Stomach (tissue), 9 donors: ENCODE data around the gene RRH. TPM values are rescaled to one million over a fixed set of nuclear protein-coding genes. Genes with fewer than 3 reads are reported as not detected.

Source experiments
- DNase-seq, 2 donors: peaks; one replicate each; pipeline versions ENCODE4 v3.0.0 to v3.0.0-alpha.2; 2013 to 2019
- H3K27ac ChIP-seq, 5 donors: fragments of 200-600 bp in 4 of 5; sonication (generic) in 4 of 5; one replicate each; pipeline ENCODE4 v1.5.1; 2013 to 2019; ENCODE audit warnings: mild to moderate bottlenecking in 1 of 5, moderate library complexity in 1 of 5
- H3K27me3 ChIP-seq, 3 donors: fragments of 200-600 bp; sonication (generic); one replicate each; pipeline ENCODE4 v1.5.1; 2017 to 2019; ENCODE audit warnings: mixed run types in 1 of 3
- H3K36me3 ChIP-seq, 4 donors: fragments of 200-600 bp; sonication (generic); 1 replicate in 3 of 4; 2 replicates in 1 of 4; pipeline ENCODE4 v1.5.1; 2016 to 2019
- H3K4me1 ChIP-seq, 4 donors: fragments of 200-600 bp; sonication (generic); one replicate each; pipeline ENCODE4 v1.5.1; 2016 to 2019
- H3K4me3 ChIP-seq, 4 donors: fragments of 200-600 bp; sonication (generic) in 3 of 4; one replicate each; pipeline ENCODE4 v1.5.1; 2016 to 2019; ENCODE audit warnings: mild to moderate bottlenecking in 1 of 4
- H3K9me3 ChIP-seq, 4 donors: fragments of 200-600 bp; sonication (generic); one replicate each; pipeline ENCODE4 v1.5.1; 2016 to 2019
- EP300 ChIP-seq: sonication (generic); formaldehyde crosslinking; IDR thresholded peaks from one replicate; pipeline ENCODE4 v1.6.1; 2017; ENCODE audit warnings: antibody characterized with exemption
- POLR2A ChIP-seq, 4 donors: fragments of 450-650 bp; IDR thresholded peaks; one replicate each; pipeline ENCODE4 v1.6.1; 2016; ENCODE audit warnings: antibody characterized with exemption in 4 of 4, control low read depth in 2 of 4, mild to moderate bottlenecking in 1 of 4, moderate library complexity in 1 of 4
- POLR2AphosphoS5 ChIP-seq, 3 donors: sonication (generic); formaldehyde crosslinking; IDR thresholded peaks; one replicate each; pipeline ENCODE4 v1.6.1; 2016; ENCODE audit warnings: antibody characterized with exemption in 3 of 3
- WGBS, 5 donors: extraction: QIAGEN DNeasy Blood & Tissue Kit in 3 of 5; methylation state at CpG; one replicate each; pipeline versions ENCODE4 v1.1.5 to v1.1.7; 2013 to 2018; 5-methylcytosine and 5-hydroxymethylcytosine counted together
- intact Hi-C: fragments of 100-400 bp; cut with DNase I; formaldehyde crosslinking; loops from one replicate; pipeline ENCODE4 v1.15.1; 2023; ENCODE audit warnings: low total_unique reads
- polyA plus RNA-seq, 3 donors: library from polyadenylated mRNA; stranded (reverse); fragments of 200-250 nt; gene quantifications; one replicate each; pipeline ENCODE4 v1.2.3, GENCODE V29; 2013
- total RNA-seq, 5 donors: library from RNA; depleted of rRNA; stranded (reverse); fragments of >200 nt; gene quantifications; one replicate each; pipeline versions ENCODE4 v1.1.0 to v1.2.3, GENCODE V29; 2014 to 2016
- TF ChIP-seq, protein P1 (sequence below), 7 experiments: fragments of 450-650 bp in 4 of 7; fragments of 200-600 bp in 3 of 7; sonication (generic) in 3 of 7; IDR thresholded peaks; one replicate each; pipeline ENCODE4 v1.5.1; 2016 to 2019; ENCODE audit warnings: antibody characterized with exemption in 7 of 7, control low read depth in 2 of 7, mild to moderate bottlenecking in 1 of 7
- donor health status: healthy with polysubstance abuse.
- donor health status: Bipolar disorder and iron deficiency.
- donor health status: healthy.

RRH gene
- total and polyA plus RNA-seq, 8 donors = 13.4 TPM; not detected in 7

DNA sequence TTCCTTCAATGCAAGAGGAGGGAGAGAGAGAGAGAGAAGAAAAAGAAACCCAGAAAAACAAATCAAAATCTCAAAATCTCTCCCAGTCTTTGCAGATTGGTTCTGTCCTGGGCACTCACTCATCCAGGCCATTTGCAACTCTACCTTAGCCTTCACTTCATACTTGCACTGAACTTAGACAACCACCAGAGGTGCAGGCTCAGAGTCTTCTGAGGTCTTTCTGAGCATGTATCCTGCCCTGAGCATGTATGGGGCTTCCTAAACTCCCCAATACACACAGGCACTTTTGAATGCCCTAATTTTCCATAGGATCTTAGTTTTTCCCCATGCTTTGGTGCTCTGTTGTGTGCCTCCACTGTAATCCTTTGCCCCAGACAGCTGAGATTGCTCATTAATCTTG lies 28.9 kb upstream of the RRH start:
- Histone ChIP-seq H3K36me3 (no peaks in the 10 kb centered on the region), H3K27me3 (no peaks in the 10 kb centered on the region), H3K4me1 (peaks cover 0 to 16% (median 0%) of the 10 kb centered on the region in 4 donors), H3K4me3 (no peak overlapping the region), H3K9me3 (peaks cover 0 to 26% (median 13%) of the 10 kb centered on the region in 4 donors), H3K27ac (no peak overlapping the region)
- no peak for DNase-seq
- intact Hi-C loops = no loop called here
- TF ChIP-seq POLR2A (IDR thresholded peaks at IDR 0.05) (no peak), EP300 (no peak), POLR2AphosphoS5 (IDR thresholded peaks at IDR 0.05) (no peak)
- TF ChIP-seq, protein P1, sequence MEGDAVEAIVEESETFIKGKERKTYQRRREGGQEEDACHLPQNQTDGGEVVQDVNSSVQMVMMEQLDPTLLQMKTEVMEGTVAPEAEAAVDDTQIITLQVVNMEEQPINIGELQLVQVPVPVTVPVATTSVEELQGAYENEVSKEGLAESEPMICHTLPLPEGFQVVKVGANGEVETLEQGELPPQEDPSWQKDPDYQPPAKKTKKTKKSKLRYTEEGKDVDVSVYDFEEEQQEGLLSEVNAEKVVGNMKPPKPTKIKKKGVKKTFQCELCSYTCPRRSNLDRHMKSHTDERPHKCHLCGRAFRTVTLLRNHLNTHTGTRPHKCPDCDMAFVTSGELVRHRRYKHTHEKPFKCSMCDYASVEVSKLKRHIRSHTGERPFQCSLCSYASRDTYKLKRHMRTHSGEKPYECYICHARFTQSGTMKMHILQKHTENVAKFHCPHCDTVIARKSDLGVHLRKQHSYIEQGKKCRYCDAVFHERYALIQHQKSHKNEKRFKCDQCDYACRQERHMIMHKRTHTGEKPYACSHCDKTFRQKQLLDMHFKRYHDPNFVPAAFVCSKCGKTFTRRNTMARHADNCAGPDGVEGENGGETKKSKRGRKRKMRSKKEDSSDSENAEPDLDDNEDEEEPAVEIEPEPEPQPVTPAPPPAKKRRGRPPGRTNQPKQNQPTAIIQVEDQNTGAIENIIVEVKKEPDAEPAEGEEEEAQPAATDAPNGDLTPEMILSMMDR (IDR thresholded peaks at IDR 0.05) = no peak

DNA sequence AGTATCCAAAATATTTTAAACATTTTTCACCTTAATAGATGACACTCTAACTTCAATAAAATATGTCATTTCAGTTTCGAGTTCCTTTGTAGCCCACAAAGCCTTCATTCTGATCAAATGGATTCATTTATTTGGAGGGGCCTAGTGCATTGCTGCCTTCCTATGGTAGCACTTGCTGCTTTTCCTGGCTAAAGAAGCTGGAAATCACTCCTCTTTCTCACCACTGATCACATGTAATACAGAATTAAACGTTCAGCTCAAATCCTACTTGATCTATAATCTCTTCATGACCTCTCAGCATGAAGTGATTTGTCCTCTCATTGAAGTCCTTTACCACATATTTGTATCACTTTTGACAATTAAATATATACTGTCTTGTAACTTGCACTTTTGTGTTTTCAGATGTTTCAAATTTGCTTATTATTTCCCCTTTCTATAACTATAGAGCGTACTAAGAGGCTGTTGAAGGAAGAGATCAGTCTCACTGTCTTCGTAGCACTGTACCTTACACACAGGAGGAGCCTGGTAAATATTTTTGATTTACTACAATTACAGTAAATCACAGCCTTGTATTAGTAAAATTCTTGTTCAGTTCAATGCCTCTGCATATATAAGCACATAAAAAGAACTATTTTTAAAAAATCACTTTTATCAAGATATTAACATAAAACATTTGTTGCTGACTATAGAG lies 26.5 kb upstream of the RRH start:
- no peak for DNase-seq
- H3K9me3 ChIP-seq = peaks cover 0 to 9% (median 2%) of the 10 kb centered on the region in 4 donors
- H3K27me3 ChIP-seq = no peaks in the 10 kb centered on the region
- peaks cover 0 to 16% (median 0%) of the 10 kb centered on the region in 4 donors for H3K4me1 ChIP-seq
- 57 to 71% (median 64%) methylated on average over 4 of the region's 4 CpGs for WGBS, 5 donors
- H3K36me3 ChIP-seq = no peaks in the 10 kb centered on the region
- intact Hi-C loops = no loop called here
- H3K4me3 ChIP-seq = peak overlapping the region in 1 of 4 donors; percentile 12
- TF ChIP-seq POLR2A (IDR thresholded peaks at IDR 0.05) = no peak
- TF ChIP-seq, protein P1 (IDR thresholded peaks at IDR 0.05) = no peak
- TF ChIP-seq EP300 = no peak
- TF ChIP-seq POLR2AphosphoS5 (IDR thresholded peaks at IDR 0.05) = no peak
- no peak overlapping the region for H3K27ac ChIP-seq

DNA sequence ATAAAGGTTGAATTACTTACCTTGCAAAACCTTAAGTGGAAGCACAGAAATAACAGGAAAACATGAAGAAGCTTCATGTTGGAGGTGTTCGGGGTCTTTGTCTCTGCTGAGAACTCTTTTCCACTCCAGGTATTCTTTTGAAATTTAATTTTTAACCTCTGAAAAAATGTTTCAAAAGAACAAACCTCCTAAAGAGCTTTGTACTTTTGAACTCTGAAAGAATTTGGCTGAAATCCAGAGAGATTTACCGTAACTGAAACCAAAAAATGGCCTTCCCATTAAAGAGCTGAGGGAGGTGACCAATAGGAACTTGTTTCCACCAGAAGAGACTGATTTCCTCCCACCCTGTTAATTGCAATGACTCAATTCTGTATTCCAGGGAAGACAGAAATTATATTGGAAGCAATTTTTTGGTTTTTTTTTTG lies 25.9 kb upstream of the RRH start, which contains the start of gene CFI:
Gene CFI (minus strand): TSS at position 105 of the 425 bp plus-strand sequence. CDS start 28 bp downstream, at position 77.
- intact Hi-C loops = no loop called here

DNA sequence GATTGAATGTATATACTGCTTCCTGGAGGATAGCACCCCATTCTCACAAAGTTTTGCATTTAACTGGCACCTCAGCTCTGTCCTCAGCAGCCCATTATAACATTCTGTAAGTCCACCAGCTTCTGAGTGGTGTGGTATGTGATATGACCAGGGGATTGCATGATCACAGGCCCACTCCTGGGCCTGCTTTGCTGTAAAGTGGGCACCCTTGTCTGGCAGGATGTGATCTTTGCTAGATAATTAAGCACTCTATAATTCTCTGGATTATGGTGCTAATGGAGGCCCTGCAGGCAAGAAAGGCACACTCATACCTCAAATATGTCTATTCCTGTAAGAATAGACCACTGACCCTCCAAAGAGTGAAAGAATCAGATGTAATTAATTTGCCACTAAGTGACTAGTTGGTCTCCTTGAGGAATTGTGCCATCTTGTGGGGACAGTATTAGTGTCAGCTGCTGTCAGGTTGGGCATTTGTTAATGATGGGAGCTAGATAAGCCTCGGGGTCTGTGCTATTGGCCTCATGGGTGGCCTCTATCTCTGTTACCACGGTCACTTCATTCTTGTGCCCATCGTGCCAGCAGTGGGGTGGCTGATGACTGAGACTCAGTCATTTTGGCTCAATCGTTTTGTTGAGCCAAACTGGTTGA lies 23.7 kb upstream of the RRH start:
- no peak for TF ChIP-seq POLR2AphosphoS5 (IDR thresholded peaks at IDR 0.05)
- TF ChIP-seq, protein P1 (IDR thresholded peaks at IDR 0.05) = peak in 1 of 7 experiments; percentile 28
- Histone ChIP-seq H3K27ac (no peak overlapping the region), H3K4me3 (no peak overlapping the region), H3K27me3 (no peaks in the 10 kb centered on the region), H3K9me3 (no peaks in the 10 kb centered on the region), H3K36me3 (no peaks in the 10 kb centered on the region), H3K4me1 (peaks cover 0 to 16% (median 0%) of the 10 kb centered on the region in 4 donors)
- 15 to 32% (median 24%) methylated on average over 4 of the region's 4 CpGs for WGBS, 5 donors
- DNase-seq = peak in 1 of 2 donors; percentile 59
- intact Hi-C loops = no loop called here

More for the DNA sequence above, 25.9 kb upstream of the RRH start, which contains the start of gene CFI:
- H3K27ac ChIP-seq = no peak within 1 kb of the TSS
- 25 to 45% (median 27%) methylated on average over 2 of the region's 2 CpGs for WGBS, 5 donors
- no peaks in the 10 kb centered on the region for H3K27me3 ChIP-seq
- H3K9me3 ChIP-seq = peaks cover 0 to 3% (median 0%) of the 10 kb centered on the region in 4 donors
- TF ChIP-seq POLR2AphosphoS5 (IDR thresholded peaks at IDR 0.05) (no peak), POLR2A (IDR thresholded peaks at IDR 0.05) (no peak), EP300 (no peak)
- TF ChIP-seq, protein P1 (IDR thresholded peaks at IDR 0.05) = no peak
- peak in 1 of 2 donors; percentile 79 for DNase-seq
- peaks cover 0 to 16% (median 0%) of the 10 kb centered on the region in 4 donors for H3K4me1 ChIP-seq
- no peaks in the 10 kb centered on the region for H3K36me3 ChIP-seq
- peak within 1 kb of the TSS in 1 of 4 donors; percentile 12 for H3K4me3 ChIP-seq
